GM12864 (cell line): ENCODE measurements around the gene DNALI1.

Source experiments
- DNase-seq: peaks from one replicate; pipeline ENCODE4 v3.0.0-alpha.2; 2011; ENCODE audit warnings: low read depth
- H3K4me3 ChIP-seq: 2 replicates; pipeline ENCODE4 v1.5.1; 2011; ENCODE audit warnings: mild to moderate bottlenecking, low read depth, low read length, control low read depth
- CTCF ChIP-seq: IDR thresholded peaks from 2 replicates; pipeline ENCODE4 v1.5.1; 2011; ENCODE audit warnings: low read depth, mild to moderate bottlenecking, moderate library complexity, low read length, control low read depth, inconsistent platforms; ENCODE audit errors: missing control alignments

Gene DNALI1

GRCh38 chr1:37544530-37544929 lies 12.2 kb upstream of the DNALI1 start:
- TF ChIP-seq CTCF: no peak
- H3K4me3 ChIP-seq: no peak overlapping the region
- DNase-seq: no peak

GRCh38 chr1:37545019-37545418 lies 11.7 kb upstream of the DNALI1 start:
- no peak overlapping the region for H3K4me3 ChIP-seq
- no peak for TF ChIP-seq CTCF
- no peak for DNase-seq

GRCh38 chr1:37549341-37549740 lies 7.4 kb upstream of the DNALI1 start:
- no peak for DNase-seq
- H3K4me3 ChIP-seq: no peak overlapping the region
- TF ChIP-seq CTCF: no peak

GRCh38 chr1:37553598-37553926 lies 3.2 kb upstream of the DNALI1 start:
- no peak for DNase-seq
- TF ChIP-seq CTCF: no peak
- peak overlapping the region; percentile 76 for H3K4me3 ChIP-seq

- no peak for TF ChIP-seq CTCF
- peak; percentile 79 for DNase-seq
- H3K4me3 ChIP-seq: peak within 1 kb of the TSS; percentile 76
Observed at GRCh38 chr1:37553927-37554808, 2.6 kb upstream of the DNALI1 start, which contains the start of gene SNIP1. Gene SNIP1 (minus strand): TSS chr1:37554293. CDS start chr1:37554229, 64 bp downstream.

- no peak for DNase-seq
- TF ChIP-seq CTCF: no peak
- H3K4me3 ChIP-seq: no peak overlapping the region
Observed at GRCh38 chr1:37557402-37557801, 662 bp downstream of the DNALI1 start.

GRCh38 chr1:37558411-37558810 lies 1.7 kb downstream of the DNALI1 start:
- no peak overlapping the region for H3K4me3 ChIP-seq
- no peak for DNase-seq
- TF ChIP-seq CTCF: no peak
